MCF 10A (cell line): ENCODE data around the gene CCDC120. TPM values are rescaled to one million over a fixed set of nuclear protein-coding genes. Genes with fewer than 3 reads are reported as not detected.

Source experiments
- Bru-seq: library from RNA; stranded (reverse); fragments of 400-500 nt; gene quantifications from one replicate; lab custom pipeline; 2021; lab: Mats Ljungman, UMichigan
- BruChase-seq, 2 experiments: library from RNA; stranded (reverse); fragments of 400-500 nt; gene quantifications; one replicate each; lab custom pipeline; 2021; lab: Mats Ljungman, UMichigan
- BruUV-seq: library from RNA; stranded (reverse); fragments of 400-500 nt; replicated peaks from 2 replicates; lab custom pipeline; 2021; lab: Mats Ljungman, UMichigan
- CTCF ChIA-PET: fragments of 300-600 bp; sonication (Branson Sonifier 250); formaldehyde crosslinking; extraction: SDS; loops from one replicate; lab custom pipeline; 2021; ENCODE audit warnings: antibody characterized with exemption, inconsistent platforms; lab: Yijun Ruan, JAX
- POLR2A ChIA-PET: fragments of 300-600, 350-650 bp; sonication (Branson Sonifier 250); formaldehyde crosslinking; extraction: SDS; loops from one replicate; lab custom pipeline; 2020; ENCODE audit warnings: antibody characterized with exemption, inconsistent platforms; lab: Yijun Ruan, JAX
- DNase-seq: peaks from one replicate; pipeline ENCODE4 v3.0.0-alpha.2; 2018; ENCODE audit not compliant: unreplicated experiment
- H3K27ac Mint-ChIP-seq: one replicate; pipeline ENCODE4 v1.8.0; 2022; ENCODE audit warnings: mild to moderate bottlenecking, low read depth, mixed read lengths; ENCODE audit not compliant: unreplicated experiment
- H3K27me3 Mint-ChIP-seq: one replicate; pipeline ENCODE4 v1.8.0; 2022; ENCODE audit warnings: mixed read lengths; ENCODE audit not compliant: insufficient read depth, unreplicated experiment
- H3K36me3 Mint-ChIP-seq: one replicate; pipeline ENCODE4 v1.8.0; 2022; ENCODE audit warnings: mild to moderate bottlenecking, moderate library complexity, mixed read lengths; ENCODE audit not compliant: insufficient read depth, unreplicated experiment
- H3K4me1 Mint-ChIP-seq: one replicate; pipeline ENCODE4 v1.8.0; 2022; ENCODE audit warnings: mixed read lengths; ENCODE audit not compliant: insufficient read depth, unreplicated experiment
- H3K4me3 Mint-ChIP-seq: one replicate; pipeline ENCODE4 v1.8.0; 2022; ENCODE audit warnings: mild to moderate bottlenecking, moderate library complexity, mixed read lengths; ENCODE audit not compliant: unreplicated experiment
- H3K9me3 Mint-ChIP-seq: one replicate; pipeline ENCODE4 v1.8.0; 2022; ENCODE audit warnings: mixed read lengths; ENCODE audit not compliant: unreplicated experiment
- intact Hi-C: fragments of 100-400 bp; cut with micrococcal nuclease; formaldehyde crosslinking; loops from 2 replicates; pipeline ENCODE4 v1.14.1; 2022
- long read RNA-seq: library from polyadenylated mRNA; stranded (forward); transcript quantifications from one replicate; pipeline ENCODE4 v2.0.0, GENCODE V29; 2022
- total RNA-seq: library from RNA; stranded (reverse); gene quantifications from 2 replicates; pipeline ENCODE4 v1.2.3, GENCODE V29; 2022
- TF ChIP-seq, protein P1 (sequence below): fragments of 200-600 bp; IDR thresholded peaks from one replicate; pipeline ENCODE4 v1.8.0; 2022; ENCODE audit warnings: antibody characterized with exemption, mild to moderate bottlenecking; ENCODE audit not compliant: unreplicated experiment

CCDC120 gene, protein sequence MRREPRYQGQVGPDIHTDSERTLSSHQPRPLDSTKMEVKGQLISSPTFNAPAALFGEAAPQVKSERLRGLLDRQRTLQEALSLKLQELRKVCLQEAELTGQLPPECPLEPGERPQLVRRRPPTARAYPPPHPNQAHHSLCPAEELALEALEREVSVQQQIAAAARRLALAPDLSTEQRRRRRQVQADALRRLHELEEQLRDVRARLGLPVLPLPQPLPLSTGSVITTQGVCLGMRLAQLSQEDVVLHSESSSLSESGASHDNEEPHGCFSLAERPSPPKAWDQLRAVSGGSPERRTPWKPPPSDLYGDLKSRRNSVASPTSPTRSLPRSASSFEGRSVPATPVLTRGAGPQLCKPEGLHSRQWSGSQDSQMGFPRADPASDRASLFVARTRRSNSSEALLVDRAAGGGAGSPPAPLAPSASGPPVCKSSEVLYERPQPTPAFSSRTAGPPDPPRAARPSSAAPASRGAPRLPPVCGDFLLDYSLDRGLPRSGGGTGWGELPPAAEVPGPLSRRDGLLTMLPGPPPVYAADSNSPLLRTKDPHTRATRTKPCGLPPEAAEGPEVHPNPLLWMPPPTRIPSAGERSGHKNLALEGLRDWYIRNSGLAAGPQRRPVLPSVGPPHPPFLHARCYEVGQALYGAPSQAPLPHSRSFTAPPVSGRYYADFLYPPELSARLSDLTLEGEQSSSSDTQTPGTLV
- total RNA-seq (10.3 and 14.4 TPM in 2 replicates), Bru-seq, nascent RNA (percentile 43 among the genes with signal in this experiment), BruChase-seq, experiment 1, labeled RNA remaining after a 6-hour chase (percentile 52 among the genes with signal in this experiment), BruChase-seq, experiment 2, labeled RNA remaining after a 2-hour chase (percentile 59 among the genes with signal in this experiment)
- long read RNA-seq, transcript CCDC120-208 (1 exons, 2,953 nt) = major isoform, 5 of 11 reads
- long read RNA-seq, partial matches to known transcripts = 2 of 11 reads
- long read RNA-seq, other reads (novel, unspliced or antisense) = 4 of 11 reads

- Mint-ChIP-seq H3K4me3 (peak within 1 kb of the TSS; percentile 90), H3K4me1 (no peaks in the 10 kb centered on the region), H3K27ac (peak within 1 kb of the TSS; percentile 59), H3K9me3 (peaks cover 13% of the 10 kb centered on the region), H3K36me3 (peaks cover 5% of the 10 kb centered on the region), H3K27me3 (peaks cover 8% of the 10 kb centered on the region)
- CTCF ChIA-PET = interaction anchor here (1.6 kb wide), 1 partner anchor 22 kb away, joined by 4 read pairs; no protein-coding TSS in a partner anchor
- intact Hi-C loops = no loop called here
- BruUV-seq = no TSS peak
- TF ChIP-seq, protein P1, sequence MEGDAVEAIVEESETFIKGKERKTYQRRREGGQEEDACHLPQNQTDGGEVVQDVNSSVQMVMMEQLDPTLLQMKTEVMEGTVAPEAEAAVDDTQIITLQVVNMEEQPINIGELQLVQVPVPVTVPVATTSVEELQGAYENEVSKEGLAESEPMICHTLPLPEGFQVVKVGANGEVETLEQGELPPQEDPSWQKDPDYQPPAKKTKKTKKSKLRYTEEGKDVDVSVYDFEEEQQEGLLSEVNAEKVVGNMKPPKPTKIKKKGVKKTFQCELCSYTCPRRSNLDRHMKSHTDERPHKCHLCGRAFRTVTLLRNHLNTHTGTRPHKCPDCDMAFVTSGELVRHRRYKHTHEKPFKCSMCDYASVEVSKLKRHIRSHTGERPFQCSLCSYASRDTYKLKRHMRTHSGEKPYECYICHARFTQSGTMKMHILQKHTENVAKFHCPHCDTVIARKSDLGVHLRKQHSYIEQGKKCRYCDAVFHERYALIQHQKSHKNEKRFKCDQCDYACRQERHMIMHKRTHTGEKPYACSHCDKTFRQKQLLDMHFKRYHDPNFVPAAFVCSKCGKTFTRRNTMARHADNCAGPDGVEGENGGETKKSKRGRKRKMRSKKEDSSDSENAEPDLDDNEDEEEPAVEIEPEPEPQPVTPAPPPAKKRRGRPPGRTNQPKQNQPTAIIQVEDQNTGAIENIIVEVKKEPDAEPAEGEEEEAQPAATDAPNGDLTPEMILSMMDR = no peak
- POLR2A ChIA-PET = interaction anchor here (0.6 to 2.1 kb wide), 6 partner anchors 16 to 109 kb away, joined by 3 to 20 read pairs (median 5); partner anchors contain the start of genes GRIPAP1, TFE3 and WDR45
- DNase-seq = peak; percentile 38
These were observed at the start of gene CCDC120 for GRCh38 chrX:49058794-49059193. TSS of gene CCDC120 (plus strand) at chrX:49058999. CDS start at chrX:49062042, 3,043 bp downstream.

GRCh38 chrX:49019050-49019449, 39.7 kb upstream of the CCDC120 start:
- BruUV-seq = no TSS peak
- TF ChIP-seq, protein P1 = no peak
- ChIA-PET POLR2A (no interaction called here), CTCF (interaction anchor here (0.6 kb wide), 1 partner anchor 228 kb away, joined by 3 read pairs; no protein-coding TSS in a partner anchor)
- H3K36me3 Mint-ChIP-seq = no peaks in the 10 kb centered on the region
- intact Hi-C loops = no loop called here
- H3K4me3 Mint-ChIP-seq = no peak overlapping the region
- no peaks in the 10 kb centered on the region for H3K9me3 Mint-ChIP-seq
- no peak overlapping the region for H3K27ac Mint-ChIP-seq
- DNase-seq = no peak
- H3K27me3 Mint-ChIP-seq = no peaks in the 10 kb centered on the region
- H3K4me1 Mint-ChIP-seq = no peaks in the 10 kb centered on the region

DNA sequence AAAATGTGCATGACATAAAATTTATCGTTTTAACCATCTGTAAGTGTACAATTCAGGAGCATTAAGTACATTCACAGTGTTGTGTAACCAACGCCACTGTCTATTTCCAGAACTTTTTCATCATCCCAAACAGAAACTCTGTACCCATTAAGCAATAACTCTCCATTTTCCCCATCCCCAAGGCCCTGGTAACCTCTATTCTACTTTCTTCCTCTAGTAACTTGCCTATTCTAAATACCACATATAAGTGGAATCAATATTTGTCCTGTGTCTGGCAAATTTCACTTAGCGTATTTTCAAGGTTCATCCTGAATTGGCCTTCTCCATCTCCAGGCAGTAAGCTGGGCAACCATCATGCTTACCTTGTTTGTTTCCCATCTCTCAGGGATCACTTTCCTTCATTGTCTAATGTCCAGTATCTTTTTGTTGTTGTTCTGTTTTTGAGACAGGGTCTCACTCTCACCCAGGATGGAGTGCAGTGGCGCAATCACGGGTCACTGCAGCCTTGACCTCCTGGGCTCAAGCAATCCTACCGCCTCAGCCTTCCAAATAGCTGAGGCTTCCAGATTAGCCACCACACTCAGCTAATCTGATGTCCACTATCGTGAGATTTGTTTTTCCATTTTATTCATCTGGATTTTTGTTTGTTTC, 39.1 kb upstream of the CCDC120 start:
- H3K9me3 Mint-ChIP-seq = no peaks in the 10 kb centered on the region

More for the DNA sequence above, 39.1 kb upstream of the CCDC120 start:
- CTCF ChIA-PET = no interaction called here
- POLR2A ChIA-PET = no interaction called here
- TF ChIP-seq, protein P1 = no peak
- no peak for DNase-seq
- no TSS peak for BruUV-seq
- Mint-ChIP-seq H3K4me3 (no peak overlapping the region), H3K36me3 (no peaks in the 10 kb centered on the region), H3K27me3 (no peaks in the 10 kb centered on the region), H3K4me1 (no peaks in the 10 kb centered on the region), H3K27ac (no peak overlapping the region)
- intact Hi-C loops = no loop called here
